Endodermal cell (in vitro differentiated cells): ENCODE results near the gene ZBTB16. TPM values are rescaled to one million over a fixed set of nuclear protein-coding genes. Genes with fewer than 3 reads are reported as not detected.

Source experiments
- DNase-seq: peaks from one replicate; pipeline ENCODE4 v3.0.0-alpha.2; 2017
- H3K27ac ChIP-seq: 2 replicates; pipeline ENCODE4 v1.5.1; 2013; ENCODE audit warnings: mild to moderate bottlenecking, low read depth, low read length, moderate library complexity
- H3K27me3 ChIP-seq: 2 replicates; pipeline ENCODE4 v1.6.1; 2013; ENCODE audit warnings: mild to moderate bottlenecking, low read length, moderate library complexity; ENCODE audit not compliant: insufficient read depth, control insufficient read depth, poor library complexity, severe bottlenecking
- H3K36me3 ChIP-seq: 2 replicates; pipeline ENCODE4 v1.7.0; 2013; ENCODE audit warnings: mild to moderate bottlenecking, low read length, moderate library complexity; ENCODE audit not compliant: control insufficient read depth, insufficient read depth
- H3K4me1 ChIP-seq: one replicate; pipeline ENCODE4 v1.7.0; 2013; ENCODE audit warnings: low read length; ENCODE audit not compliant: control insufficient read depth, insufficient read depth
- H3K4me3 ChIP-seq: 2 replicates; pipeline ENCODE4 v1.5.1; 2013; ENCODE audit warnings: mild to moderate bottlenecking, low read length, moderate library complexity
- H3K9ac ChIP-seq: 2 replicates; pipeline ENCODE4 v1.6.1; 2013; ENCODE audit warnings: mild to moderate bottlenecking, low read length, moderate library complexity; ENCODE audit not compliant: poor library complexity, severe bottlenecking; ENCODE audit errors: extremely low read depth
- H3K9me3 ChIP-seq: 2 replicates; pipeline ENCODE4 v1.6.1; 2013; ENCODE audit warnings: mild to moderate bottlenecking, low read length, moderate library complexity; ENCODE audit not compliant: control insufficient read depth
- H3K27ac Mint-ChIP-seq: 2 replicates; pipeline ENCODE4 v1.8.0; 2020; ENCODE audit warnings: mixed read lengths
- H3K27me3 Mint-ChIP-seq: 2 replicates; pipeline ENCODE4 v1.8.0; 2021; ENCODE audit warnings: mild to moderate bottlenecking, mixed read lengths; ENCODE audit not compliant: insufficient read depth
- H3K36me3 Mint-ChIP-seq: 2 replicates; pipeline ENCODE4 v1.8.0; 2020; ENCODE audit warnings: low read depth, mixed read lengths
- H3K4me1 Mint-ChIP-seq: 2 replicates; pipeline ENCODE4 v1.8.0; 2020; ENCODE audit warnings: mixed read lengths
- H3K4me3 Mint-ChIP-seq: 2 replicates; pipeline ENCODE4 v1.8.0; 2020; ENCODE audit warnings: mild to moderate bottlenecking, moderate library complexity, mixed read lengths
- H3K9me3 Mint-ChIP-seq: 2 replicates; pipeline ENCODE4 v1.8.0; 2020; ENCODE audit warnings: mild to moderate bottlenecking, mixed read lengths
- CTCF ChIP-seq: fragments of 200-600 bp; sonication (generic); conservative IDR thresholded peaks from 2 replicates; pipeline ENCODE4 v1.5.0; 2021; ENCODE audit warnings: antibody characterized with exemption, mild to moderate bottlenecking
- WGBS, 2 experiments: methylation state at CpG; one replicate each; pipeline versions ENCODE4 v1.1.5 to v1.1.7; 2013; ENCODE audit warnings: missing lambda C conversion rate in 2 of 2, mixed read lengths in 1 of 2; ENCODE audit not compliant: insufficient coverage in 1 of 2, insufficient read length in 1 of 2; 5-methylcytosine and 5-hydroxymethylcytosine counted together
- total RNA-seq, 2 donors: library from RNA; stranded (reverse); fragmentation: NEBNext Ultra II Directional in 1 of 2; extraction: Animal tissue kit (Norgen Biotek cat#: 25700) in 1 of 2; gene quantifications; 2 replicates in 1 of 2; 3 replicates in 1 of 2; pipeline ENCODE4 v1.2.1, GENCODE V29; 2021

ZBTB16 gene
- total RNA-seq, 2 donors from 2014 or later, result 4.1 to 5.8 TPM

DNA sequence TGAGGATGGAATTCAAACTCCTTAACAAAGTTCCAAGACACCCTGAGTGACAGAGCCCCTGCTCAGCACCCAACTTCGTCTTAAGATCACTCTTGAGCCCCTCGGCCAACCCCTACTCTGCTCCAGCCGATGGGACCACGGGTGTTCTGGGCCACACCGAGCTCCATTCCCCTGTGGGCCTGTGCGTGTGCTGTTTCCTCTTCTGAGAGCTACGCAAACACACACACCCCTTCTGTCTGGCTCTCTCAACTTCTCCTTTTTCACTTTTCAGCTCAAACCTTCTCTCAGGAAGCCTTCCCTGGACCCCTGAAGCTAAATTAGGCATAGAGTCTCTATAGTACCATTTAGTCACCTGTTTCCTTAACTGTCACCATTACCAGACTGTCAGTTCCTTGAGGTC is 199.2 kb downstream of the ZBTB16 start:
- no peaks in the 10 kb centered on the region for H3K27me3 ChIP-seq
- no peaks in the 10 kb centered on the region for H3K9me3 ChIP-seq
- TF ChIP-seq CTCF, result no peak
- no peaks in the 10 kb centered on the region for H3K36me3 Mint-ChIP-seq
- WGBS, 2 experiments, result 85 to 94% methylated on average over 5 to 7 of the region's 7 CpGs
- no peak overlapping the region for H3K9ac ChIP-seq
- no peak overlapping the region for H3K4me3 ChIP-seq
- peaks cover 2% of the 10 kb centered on the region for H3K4me1 Mint-ChIP-seq
- no peak for DNase-seq
- no peak overlapping the region for H3K4me3 Mint-ChIP-seq
- no peak overlapping the region for H3K27ac Mint-ChIP-seq
- peaks cover 7% of the 10 kb centered on the region for H3K27me3 Mint-ChIP-seq
- H3K36me3 ChIP-seq, result no peaks in the 10 kb centered on the region
- peak overlapping the region; percentile 92 for H3K27ac ChIP-seq
- H3K9me3 Mint-ChIP-seq, result no peaks in the 10 kb centered on the region
- no peaks in the 10 kb centered on the region for H3K4me1 ChIP-seq

- Mint-ChIP-seq H3K4me1 (peaks cover 2% of the 10 kb centered on the region), H3K4me3 (no peak overlapping the region), H3K27me3 (peaks cover 7% of the 10 kb centered on the region), H3K9me3 (no peaks in the 10 kb centered on the region), H3K36me3 (no peaks in the 10 kb centered on the region), H3K27ac (no peak overlapping the region)
- Histone ChIP-seq H3K4me3 (no peak overlapping the region), H3K4me1 (no peaks in the 10 kb centered on the region), H3K9ac (no peak overlapping the region), H3K9me3 (no peaks in the 10 kb centered on the region), H3K36me3 (no peaks in the 10 kb centered on the region), H3K27me3 (no peaks in the 10 kb centered on the region), H3K27ac (no peak overlapping the region)
- DNase-seq, result no peak
- TF ChIP-seq CTCF, result no peak
- WGBS, 2 experiments, result 80 to 85% methylated on average over 6 to 10 of the region's 10 CpGs
These were observed 199.6 kb downstream of the ZBTB16 start for GRCh38 chr11:114259124-114259526.

DNA sequence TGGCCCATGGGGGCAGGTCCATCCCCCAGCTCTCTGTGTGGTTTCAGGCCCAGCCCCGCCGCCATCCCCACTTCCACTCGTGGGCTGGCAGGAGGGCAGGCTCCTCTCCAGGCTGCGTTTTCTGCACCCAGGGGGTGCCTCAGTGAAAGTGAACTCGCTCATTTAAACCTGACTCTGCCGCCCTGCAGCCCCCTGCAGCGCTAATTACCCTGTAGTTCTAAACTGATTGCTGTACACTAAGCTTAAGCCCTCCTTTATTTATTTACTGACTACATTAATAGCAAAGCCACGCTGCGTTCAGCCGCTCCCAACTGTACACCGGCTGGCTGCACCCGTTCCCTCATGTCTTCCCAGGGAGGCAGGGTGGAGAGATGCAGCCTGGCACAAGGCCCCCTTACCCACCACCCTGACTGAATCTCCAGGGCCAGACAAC is 200.1 kb downstream of the ZBTB16 start:
- no peaks in the 10 kb centered on the region for H3K36me3 Mint-ChIP-seq
- no peak overlapping the region for H3K27ac Mint-ChIP-seq
- DNase-seq, result no peak
- H3K4me1 Mint-ChIP-seq, result peaks cover 2% of the 10 kb centered on the region
- Histone ChIP-seq H3K9me3 (no peaks in the 10 kb centered on the region), H3K4me3 (no peak overlapping the region), H3K4me1 (no peaks in the 10 kb centered on the region), H3K36me3 (no peaks in the 10 kb centered on the region), H3K27ac (no peak overlapping the region), H3K9ac (no peak overlapping the region), H3K27me3 (no peaks in the 10 kb centered on the region)
- peaks cover 7% of the 10 kb centered on the region for H3K27me3 Mint-ChIP-seq
- 90 to 94% methylated on average over 10 to 12 of the region's 12 CpGs for WGBS, 2 experiments
- no peak overlapping the region for H3K4me3 Mint-ChIP-seq
- TF ChIP-seq CTCF, result no peak
- H3K9me3 Mint-ChIP-seq, result no peaks in the 10 kb centered on the region
